Measurements from ENCODE around the gene MCUR1. TPM values are rescaled to one million over a fixed set of nuclear protein-coding genes. Genes with fewer than 3 reads are reported as not detected.

The MCUR1 gene
- total RNA-seq, 2 experiments from 2014 or later, result 3.2 to 4.5 TPM

DNA sequence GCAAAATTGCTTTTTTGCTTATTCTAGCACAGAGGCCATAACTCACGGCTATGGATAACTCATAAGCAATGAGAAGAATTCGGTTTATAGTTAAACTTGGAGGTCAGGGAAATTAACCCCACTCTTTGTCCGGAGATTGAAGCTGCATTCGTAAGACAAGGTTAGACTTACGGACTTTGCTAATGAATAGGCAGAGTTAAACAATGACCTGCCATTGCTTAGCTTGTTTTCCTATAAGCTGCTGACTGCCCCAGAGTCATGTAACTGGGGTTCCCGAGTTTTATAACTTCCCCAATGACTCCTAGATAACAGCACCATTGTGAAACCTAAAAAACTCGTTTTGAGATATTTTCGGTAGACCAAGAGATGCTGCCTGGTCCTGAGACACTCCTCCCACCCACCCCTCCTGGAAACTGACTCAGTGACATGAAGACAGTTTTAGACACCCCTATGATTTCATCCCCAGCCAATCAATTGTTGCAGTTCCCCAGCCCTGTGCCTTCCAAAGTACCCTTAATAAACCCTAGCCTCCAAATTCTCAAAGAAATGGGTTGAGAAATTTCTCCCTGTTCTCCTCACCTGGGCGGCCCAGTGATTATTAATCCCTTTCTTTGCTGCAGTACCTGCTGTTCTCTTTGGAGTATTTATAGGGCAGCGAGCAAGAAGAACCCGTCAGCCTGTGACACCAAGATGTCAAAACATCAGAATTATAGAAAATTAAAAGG lies 33.1 kb upstream of the MCUR1 start:
- H3K4me3 Mint-ChIP-seq, result no peak overlapping the region
- H3K9me3 ChIP-seq (ENCODE audit: control insufficient read depth in 1 of 2, insufficient read depth in 1 of 2, low read length in 2 of 2), result no peaks in the 10 kb centered on the region
- no peaks in the 10 kb centered on the region for H3K36me3 Mint-ChIP-seq (ENCODE audit: low read depth)
- TF ChIP-seq, protein P1, sequence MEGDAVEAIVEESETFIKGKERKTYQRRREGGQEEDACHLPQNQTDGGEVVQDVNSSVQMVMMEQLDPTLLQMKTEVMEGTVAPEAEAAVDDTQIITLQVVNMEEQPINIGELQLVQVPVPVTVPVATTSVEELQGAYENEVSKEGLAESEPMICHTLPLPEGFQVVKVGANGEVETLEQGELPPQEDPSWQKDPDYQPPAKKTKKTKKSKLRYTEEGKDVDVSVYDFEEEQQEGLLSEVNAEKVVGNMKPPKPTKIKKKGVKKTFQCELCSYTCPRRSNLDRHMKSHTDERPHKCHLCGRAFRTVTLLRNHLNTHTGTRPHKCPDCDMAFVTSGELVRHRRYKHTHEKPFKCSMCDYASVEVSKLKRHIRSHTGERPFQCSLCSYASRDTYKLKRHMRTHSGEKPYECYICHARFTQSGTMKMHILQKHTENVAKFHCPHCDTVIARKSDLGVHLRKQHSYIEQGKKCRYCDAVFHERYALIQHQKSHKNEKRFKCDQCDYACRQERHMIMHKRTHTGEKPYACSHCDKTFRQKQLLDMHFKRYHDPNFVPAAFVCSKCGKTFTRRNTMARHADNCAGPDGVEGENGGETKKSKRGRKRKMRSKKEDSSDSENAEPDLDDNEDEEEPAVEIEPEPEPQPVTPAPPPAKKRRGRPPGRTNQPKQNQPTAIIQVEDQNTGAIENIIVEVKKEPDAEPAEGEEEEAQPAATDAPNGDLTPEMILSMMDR (IDR thresholded peaks at IDR 0.05), result no peak
- no peaks in the 10 kb centered on the region for H3K9me3 Mint-ChIP-seq
- no peaks in the 10 kb centered on the region for H3K4me1 Mint-ChIP-seq (ENCODE audit: low read depth)
- no peak overlapping the region for H3K4me3 ChIP-seq (ENCODE audit: low read length)
- no peak overlapping the region for H3K27ac Mint-ChIP-seq
- H3K36me3 ChIP-seq (ENCODE audit: insufficient read depth, low read length), result no peaks in the 10 kb centered on the region
- H3K4me1 ChIP-seq (ENCODE audit: insufficient read depth, low read length), result no peaks in the 10 kb centered on the region
- H3K27me3 ChIP-seq (ENCODE audit: control insufficient read depth in 1 of 2, insufficient read depth in 2 of 2, low read length in 2 of 2), result peaks cover 0 to 3% of the 10 kb centered on the region in 2 experiments
- intact Hi-C loops (cut with DNase I, micrococcal nuclease), result no loop called here
- peaks cover 13% of the 10 kb centered on the region for H3K27me3 Mint-ChIP-seq
- no peak overlapping the region for H3K27ac ChIP-seq (ENCODE audit: low read depth in 1 of 2, low read length in 2 of 2)
- ATAC-seq (ENCODE audit: poor library complexity) (no peak), DNase-seq (no peak)
- CTCF ChIA-PET, result no interaction called here
- POLR2A ChIA-PET, result no interaction called here

DNA sequence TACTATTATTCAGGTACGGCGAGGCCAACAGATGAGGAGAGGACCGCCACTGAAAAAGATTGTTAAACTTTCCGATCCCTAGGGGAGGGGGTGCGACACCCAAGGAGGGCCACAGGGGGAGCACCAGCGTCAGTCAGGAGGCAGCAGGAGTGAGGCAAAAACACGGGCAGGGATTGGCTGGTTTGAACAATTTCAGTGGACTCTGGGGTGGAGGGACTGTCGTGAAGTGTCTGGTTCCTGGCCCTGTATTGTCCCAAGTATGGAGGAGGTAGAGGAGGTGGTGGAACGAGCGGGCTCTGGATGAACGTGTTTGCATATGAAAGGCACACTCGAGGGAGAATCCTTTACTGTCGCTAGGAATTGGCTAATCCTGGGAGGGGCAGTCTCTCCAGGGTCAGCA lies 32.5 kb upstream of the MCUR1 start:
- H3K36me3 Mint-ChIP-seq (ENCODE audit: low read depth), result no peaks in the 10 kb centered on the region
- no peak overlapping the region for H3K4me3 Mint-ChIP-seq
- CTCF ChIA-PET, result no interaction called here
- no peaks in the 10 kb centered on the region for H3K36me3 ChIP-seq (ENCODE audit: insufficient read depth, low read length)
- intact Hi-C loops (cut with DNase I, micrococcal nuclease), result no loop called here
- H3K27me3 Mint-ChIP-seq, result peaks cover 13% of the 10 kb centered on the region
- TF ChIP-seq, protein P1 (IDR thresholded peaks at IDR 0.05), result no peak
- H3K27ac ChIP-seq (ENCODE audit: low read depth in 1 of 2, low read length in 2 of 2), result no peak overlapping the region
- no peaks in the 10 kb centered on the region for H3K9me3 Mint-ChIP-seq
- H3K9me3 ChIP-seq (ENCODE audit: control insufficient read depth in 1 of 2, insufficient read depth in 1 of 2, low read length in 2 of 2), result no peaks in the 10 kb centered on the region
- ATAC-seq (ENCODE audit: poor library complexity) (no peak), DNase-seq (no peak)
- no peak overlapping the region for H3K4me3 ChIP-seq (ENCODE audit: low read length)
- H3K4me1 Mint-ChIP-seq (ENCODE audit: low read depth), result no peaks in the 10 kb centered on the region
- H3K27me3 ChIP-seq (ENCODE audit: control insufficient read depth in 1 of 2, insufficient read depth in 2 of 2, low read length in 2 of 2), result peaks cover 0 to 3% of the 10 kb centered on the region in 2 experiments
- POLR2A ChIA-PET, result no interaction called here
- no peak overlapping the region for H3K27ac Mint-ChIP-seq
- H3K4me1 ChIP-seq (ENCODE audit: insufficient read depth, low read length), result no peaks in the 10 kb centered on the region

DNA sequence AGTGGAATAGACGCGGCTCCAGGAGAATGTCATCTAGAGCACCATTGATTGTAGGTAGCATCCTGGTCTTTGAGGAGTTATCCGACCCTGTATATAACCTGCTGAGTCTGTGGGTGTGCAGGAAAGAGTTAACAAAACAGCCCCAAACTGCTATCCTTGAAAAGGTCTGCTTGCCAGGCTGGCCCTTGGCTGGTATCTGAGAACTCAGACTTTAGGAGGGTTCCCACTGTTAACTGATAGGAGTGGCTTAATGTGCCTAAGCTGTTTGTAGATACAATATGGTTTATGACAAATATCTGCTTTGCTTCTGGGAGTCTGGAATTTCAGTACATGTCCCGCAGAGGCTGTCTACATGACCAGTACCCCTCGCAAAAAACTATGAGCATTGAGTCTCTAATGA lies 27.6 kb upstream of the MCUR1 start:
- H3K4me3 ChIP-seq (ENCODE audit: low read length), result no peak overlapping the region
- no peaks in the 10 kb centered on the region for H3K27me3 Mint-ChIP-seq
- ChIA-PET POLR2A (no interaction called here), CTCF (no interaction called here)
- peaks cover 0 to 3% of the 10 kb centered on the region in 2 experiments for H3K27me3 ChIP-seq (ENCODE audit: control insufficient read depth in 1 of 2, insufficient read depth in 2 of 2, low read length in 2 of 2)
- no peak overlapping the region for H3K27ac Mint-ChIP-seq
- no peak for ATAC-seq (ENCODE audit: poor library complexity)
- H3K4me1 Mint-ChIP-seq (ENCODE audit: low read depth), result no peaks in the 10 kb centered on the region
- H3K9me3 Mint-ChIP-seq, result no peaks in the 10 kb centered on the region
- H3K9me3 ChIP-seq (ENCODE audit: control insufficient read depth in 1 of 2, insufficient read depth in 1 of 2, low read length in 2 of 2), result no peaks in the 10 kb centered on the region
- TF ChIP-seq, protein P1 (IDR thresholded peaks at IDR 0.05), result no peak
- no peaks in the 10 kb centered on the region for H3K4me1 ChIP-seq (ENCODE audit: insufficient read depth, low read length)
- no peak overlapping the region for H3K27ac ChIP-seq (ENCODE audit: low read depth in 1 of 2, low read length in 2 of 2)
- DNase-seq, result no peak
- H3K36me3 Mint-ChIP-seq (ENCODE audit: low read depth), result no peaks in the 10 kb centered on the region
- no peaks in the 10 kb centered on the region for H3K36me3 ChIP-seq (ENCODE audit: insufficient read depth, low read length)
- intact Hi-C loops (cut with DNase I, micrococcal nuclease), result no loop called here
- no peak overlapping the region for H3K4me3 Mint-ChIP-seq

Measured in CD4-positive, alpha-beta T cell (primary cell).